K562 (cell line): ENCODE results near the gene GDF2. TPM values are rescaled to one million over a fixed set of nuclear protein-coding genes. Genes with fewer than 3 reads are reported as not detected.

ENCODE experiments used
- ATAC-seq: fragments of 200-7000 bp; cut with Tn5 transposase; 3 replicates; pipeline ENCODE4 v1.9.1; 2020; ENCODE audit warnings: moderate library complexity
- BruUV-seq: library from RNA; stranded (reverse); fragments of 400-500 nt; replicated peaks from 2 replicates; lab custom pipeline; 2021; lab: Mats Ljungman, UMichigan
- CTCF ChIA-PET: fragments of 300-600 bp; formaldehyde crosslinking; extraction: SDS; loops from one replicate; lab custom pipeline; 2021; ENCODE audit warnings: low intra/inter-chr PET ratio; lab: Yijun Ruan, JAX
- POLR2A ChIA-PET: fragments of 300-600, 350-650 bp; sonication (Branson Sonifier 250); formaldehyde crosslinking; extraction: SDS; loops from one replicate; lab custom pipeline; 2021; ENCODE audit warnings: antibody characterized with exemption, inconsistent platforms; lab: Yijun Ruan, JAX
- DNase-seq, 4 experiments: peaks; one replicate each; pipeline versions ENCODE4 v3.0.0 to v3.0.0-alpha.2; 2011 to 2018; ENCODE audit warnings: low spot score in 3 of 4, mixed read lengths in 3 of 4; ENCODE audit errors: extremely low read depth in 1 of 4
- FAIRE-seq: peaks from 2 replicates; lab custom pipeline; 2011; peaks lifted over from hg19 to GRCh38; lab: Jason Lieb, UNC
- H2AFZ ChIP-seq: 2 replicates; pipeline ENCODE4 v1.6.0; 2011; ENCODE audit warnings: low read depth, low read length, control low read depth, inconsistent platforms
- H3K27ac ChIP-seq: fragments of 200-600 bp; 3 replicates; pipeline ENCODE4 v1.8.0; 2011; ENCODE audit warnings: low read depth, mild to moderate bottlenecking, control low read depth, inconsistent platforms, low read length, moderate library complexity, mixed read lengths; ENCODE audit errors: extremely low read depth
- H3K27me3 ChIP-seq, 2 experiments: fragments of 300-600 bp in 1 of 2; 2 replicates in 1 of 2; 3 replicates in 1 of 2; pipeline versions ENCODE4 v1.6.0 to v1.8.0; 2011; ENCODE audit warnings: inconsistent platforms in 2 of 2, low read length in 2 of 2, mild to moderate bottlenecking in 1 of 2, mixed read lengths in 1 of 2, moderate library complexity in 1 of 2; ENCODE audit not compliant: control insufficient read depth in 2 of 2, insufficient read depth in 2 of 2
- H3K36me3 ChIP-seq: fragments of 300-600 bp; 3 replicates; pipeline ENCODE4 v1.8.0; 2011; ENCODE audit warnings: mild to moderate bottlenecking, low read length, inconsistent platforms; ENCODE audit not compliant: control insufficient read depth, insufficient read depth
- H3K4me1 ChIP-seq, 2 experiments: fragments of 200-600 bp in 1 of 2; replicated peaks in 1 of 2; 2 replicates in 1 of 2; 3 replicates in 1 of 2; pipeline versions ENCODE4 v1.5.1 to v1.8.0; 2011; ENCODE audit warnings: inconsistent platforms in 2 of 2, low read length in 2 of 2, mild to moderate bottlenecking in 1 of 2, mixed read lengths in 1 of 2, moderate library complexity in 1 of 2; ENCODE audit not compliant: control insufficient read depth in 2 of 2, insufficient read depth in 2 of 2
- H3K4me2 ChIP-seq: 2 replicates; pipeline ENCODE4 v1.6.1; 2011; ENCODE audit warnings: low read length, control low read depth, inconsistent platforms, mixed read lengths; ENCODE audit not compliant: insufficient read depth
- H3K4me3 ChIP-seq: fragments of 200-600 bp; sonication (generic), shearing (Covaris generic); 2 replicates; pipeline ENCODE4 v1.5.1; 2016; ENCODE audit warnings: control low read depth, inconsistent platforms
- H3K79me2 ChIP-seq: fragments of 200-600 bp; 3 replicates; pipeline ENCODE4 v1.8.0; 2011; ENCODE audit warnings: low read length, inconsistent platforms; ENCODE audit not compliant: control insufficient read depth, insufficient read depth
- H3K9ac ChIP-seq, 2 experiments: 2 replicates each; pipeline versions ENCODE4 v1.6.0 to v1.6.1; 2011; ENCODE audit warnings: low read depth in 2 of 2, low read length in 2 of 2, control low read depth in 1 of 2, inconsistent platforms in 1 of 2, mild to moderate bottlenecking in 1 of 2, mixed read lengths in 1 of 2; ENCODE audit not compliant: insufficient read depth in 1 of 2
- H3K9me1 ChIP-seq: one replicate; pipeline ENCODE4 v1.6.0; 2011; ENCODE audit warnings: inconsistent platforms, mild to moderate bottlenecking, low read length, moderate library complexity; ENCODE audit not compliant: control insufficient read depth, insufficient read depth
- H3K9me3 ChIP-seq: replicated peaks from 2 replicates; pipeline ENCODE4 v1.5.1; 2011; ENCODE audit warnings: low read depth, low read length, inconsistent platforms; ENCODE audit not compliant: control insufficient read depth, insufficient read depth
- H4K20me1 ChIP-seq: replicated peaks from 2 replicates; pipeline ENCODE4 v1.6.1; 2011; ENCODE audit warnings: low read length, inconsistent platforms, mixed read lengths; ENCODE audit not compliant: control insufficient read depth, insufficient read depth
- DEAF1 ChIP-seq: fragments of 450-650 bp; formaldehyde crosslinking; IDR thresholded peaks from 2 replicates; pipeline ENCODE4 v1.4.0; 2020; ENCODE audit warnings: mild to moderate bottlenecking, moderate library complexity
- MYNN ChIP-seq, 2 experiments: sonication (generic); formaldehyde crosslinking in 1 of 2; IDR thresholded peaks; 2 replicates each; pipeline versions ENCODE4 v1.5.0 to v1.6.1; 2016 to 2020; ENCODE audit warnings: antibody characterized with exemption in 1 of 2, missing genetic modification reagents in 1 of 2
- NFIX ChIP-seq: fragments of 250-450 bp; sonication (Bioruptor Pico); IDR thresholded peaks from 2 replicates; pipeline ENCODE4 v1.4.0; 2020; ENCODE audit warnings: low read depth, mild to moderate bottlenecking, moderate library complexity
- PRDM10 ChIP-seq: fragments of 450-650 bp; IDR thresholded peaks from 2 replicates; pipeline ENCODE4 v1.6.1; 2018; ENCODE audit not compliant: partially characterized antibody
- ZNF695 ChIP-seq: fragments of 450-650 bp; formaldehyde crosslinking; IDR thresholded peaks from 2 replicates; pipeline ENCODE4 v1.4.0; 2020; ENCODE audit warnings: mild to moderate bottlenecking, moderate library complexity
- ZNF740 ChIP-seq, 3 experiments: fragments of 200-800 bp in 1 of 3; sonication (Bioruptor generic) in 1 of 3; sonication (generic) in 1 of 3; formaldehyde crosslinking in 1 of 3; IDR thresholded peaks; 2 replicates each; pipeline versions ENCODE4 v1.6.1 to v1.8.0; 2016 to 2022; ENCODE audit warnings: mild to moderate bottlenecking in 2 of 3, missing compliant biosample characterization in 2 of 3, missing genetic modification characterization in 2 of 3, missing genetic modification reagents in 1 of 3
- WGBS: fragments of 100-300 bp; shearing (Covaris generic); methylation state at CpG from one replicate; pipeline ENCODE4 v1.1.6; 2016; ENCODE audit warnings: low coverage, mixed read lengths; ENCODE audit not compliant: insufficient coverage; ENCODE audit errors: missing lambda C conversion rate; 5-methylcytosine and 5-hydroxymethylcytosine counted together
- in situ Hi-C: fragments of 300-500 bp; cut with MboI; formaldehyde crosslinking; loops from 4 replicates; pipeline ENCODE4 v1.15.0; 2018; ENCODE audit warnings: inconsistent platforms, mixed read lengths
- intact Hi-C: fragments of 100-400 bp; cut with micrococcal nuclease; formaldehyde crosslinking; loops from 2 replicates; pipeline ENCODE4 v1.14.2; 2022
- polyA plus RNA-seq, 8 experiments: library from polyadenylated mRNA; depleted of rRNA in 4 of 8; stranded (reverse) in 5 of 8; unstranded in 3 of 8; fragments of >200 nt; fragmentation: Nextera tagmentation in 2 of 8; fragmentation: Illumina TruSeq in 1 of 8; extraction: Ambion mirVana in 2 of 8; extraction: Trizol in 1 of 8; gene quantifications; 2 replicates each; pipeline versions ENCODE4 v1.2.1 to v1.2.3, GENCODE V29; 2011 to 2014; ENCODE audit warnings: inconsistent platforms in 1 of 8, missing spikeins in 1 of 8
- total RNA-seq, 7 experiments: library from RNA; depleted of rRNA in 6 of 7; stranded (reverse); fragments of >200 nt in 6 of 7; fragmentation: Illumina TruSeq in 2 of 7; extraction: Trizol in 2 of 7; gene quantifications; 2 replicates each; pipeline versions ENCODE4 v1.2.1 to v1.2.3, GENCODE V29; 2011 to 2021; ENCODE audit warnings: low replicate concordance in 1 of 7

GDF2 gene
- total and polyA plus RNA-seq, 9 of the 15 experiments (the other 6 are each of a cell fraction or from before 2014, with no cell fraction given): 0.08 to 0.58 (median 0.27) TPM; not detected in 2

GRCh38 chr10:47320812-47321211, 1.4 kb upstream of the GDF2 start (continued):
- TF ChIP-seq DEAF1 (CRISPR knock-in tag) (no peak), NFIX (CRISPR knock-in tag) (no peak), ZNF695 (CRISPR knock-in tag) (no peak), ZNF740 (CRISPR knock-in tag; IDR thresholded peaks at IDR 0.05) (no peak), ZNF740 (tag; IDR thresholded peaks at IDR 0.05) (no peak)

GRCh38 chr10:47321521-47322195, 596 bp upstream of the GDF2 start:
- no peak for ATAC-seq

More at GRCh38 chr10:47321521-47322195, 596 bp upstream of the GDF2 start:
- Histone ChIP-seq H3K36me3 (no peaks in the 10 kb centered on the region), H3K27me3 (no peaks in the 10 kb centered on the region), H3K9me3 (no peaks in the 10 kb centered on the region), H3K4me3 (no peak overlapping the region), H3K27ac (no peak overlapping the region), H3K4me2 (peak overlapping the region; percentile 33; the same call in 1 of the 2 replicates), H2AFZ (no peak overlapping the region), H3K79me2 (no peaks in the 10 kb centered on the region), H3K4me1 (peaks cover 35 to 36% of the 10 kb centered on the region in 2 experiments), H3K9me1 (no peaks in the 10 kb centered on the region), H4K20me1 (no peaks in the 10 kb centered on the region), H3K9ac (no peak overlapping the region)
- 19% methylated on average over 8 of the region's 8 CpGs for WGBS
- peak; percentile 43 for TF ChIP-seq PRDM10
- no peak for TF ChIP-seq MYNN (IDR thresholded peaks at IDR 0.05)
- TF ChIP-seq MYNN (CRISPR knock-in tag; IDR thresholded peaks at IDR 0.05): no peak
- ChIA-PET POLR2A (interaction anchor here (0.6 to 1.1 kb wide), 3 partner anchors 8 to 136 kb away, joined by 3 to 4 read pairs (median 3); no protein-coding TSS in a partner anchor), CTCF (no interaction called here)
- in situ Hi-C loops: no loop called here
- intact Hi-C loops: no loop called here
- FAIRE-seq: no peak
- DNase-seq: no peak
- BruUV-seq: no TSS peak
